HG03521 (cell line): Measurements from ENCODE around the gene ZNF574.
"Not testable (repeated sequence)": the region's sequence is repeated elsewhere in the genome, so short reads cannot be mapped to it uniquely, and the experiment has no call there.

Experiments
- ATAC-seq: cut with Tn5 transposase; IDR thresholded peaks from one replicate; pipeline ENCODE4 v1.9.1; 2021; ENCODE audit warnings: mild to moderate bottlenecking, moderate library complexity; ENCODE audit not compliant: unreplicated experiment

The ZNF574 gene

DNA sequence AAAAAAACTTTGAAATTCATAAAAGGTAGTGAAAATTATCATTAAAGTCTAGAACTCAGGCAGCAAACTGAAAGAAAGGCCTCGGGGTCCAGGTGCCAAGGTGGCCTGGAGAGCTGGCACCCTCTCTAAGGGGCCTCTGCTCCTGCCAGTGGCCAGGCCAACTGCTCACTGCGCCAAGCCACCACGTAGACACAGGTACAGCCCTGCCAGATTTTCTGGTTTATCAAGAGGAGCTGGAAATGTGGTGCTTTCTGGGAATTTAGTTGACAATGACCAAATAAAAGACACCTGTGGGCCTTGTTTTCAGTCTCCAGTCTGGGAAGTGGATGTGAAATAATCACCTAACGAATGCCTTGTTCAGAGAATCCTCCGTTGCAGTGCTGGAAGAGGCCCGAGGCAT is 22.8 kb downstream of the ZNF574 start:
- ATAC-seq, result no peak

DNA sequence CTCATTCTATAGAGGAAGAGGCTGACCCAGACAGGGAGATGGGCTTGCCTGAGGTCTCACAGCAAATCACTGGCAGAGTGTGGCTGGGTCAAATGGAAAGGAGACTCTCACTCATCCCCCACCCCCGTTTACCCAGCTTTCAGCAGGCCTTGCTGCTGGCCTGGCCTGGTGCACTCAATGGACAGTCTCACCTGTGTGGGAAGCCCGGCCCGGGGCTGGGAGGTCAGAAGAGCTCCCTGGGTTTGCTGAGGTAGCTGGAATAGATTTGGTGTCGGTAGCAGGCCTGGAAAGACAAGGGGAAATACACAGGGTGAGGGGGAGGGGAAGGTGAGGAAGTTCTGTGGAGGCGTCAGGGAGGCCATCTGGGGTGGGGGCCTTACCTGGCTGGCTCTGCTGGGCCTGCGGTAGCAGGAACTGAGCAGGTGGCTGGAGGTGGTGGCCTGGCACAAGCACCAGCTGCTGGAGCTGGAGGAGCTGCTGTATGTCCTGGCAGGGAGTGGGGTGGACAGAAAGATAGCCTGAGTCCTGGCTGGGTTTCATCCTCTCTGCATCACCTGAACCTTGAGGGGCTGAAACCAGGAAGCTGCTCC is 23.5 kb downstream of the ZNF574 start:
- no peak for ATAC-seq

DNA sequence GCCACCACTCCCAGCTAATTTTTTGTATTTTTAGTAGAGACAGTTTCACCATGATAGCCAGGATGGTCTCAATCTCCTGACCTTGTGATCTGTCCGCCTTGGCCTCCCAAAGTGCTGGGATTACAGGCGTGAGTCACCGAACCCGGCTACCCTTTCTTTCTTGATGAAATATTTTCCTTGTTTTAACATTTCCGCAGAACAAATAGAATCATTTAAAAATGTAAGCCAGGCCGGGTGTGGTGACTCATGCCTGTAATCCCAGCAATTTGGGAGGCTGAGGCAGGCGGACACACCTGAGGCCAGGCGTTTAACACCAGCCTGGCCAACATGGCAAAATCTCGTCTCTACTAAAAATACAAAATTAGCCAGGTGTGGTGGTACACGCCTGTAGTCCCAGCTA is 24.3 kb downstream of the ZNF574 start:
- ATAC-seq, result not testable (repeated sequence)

DNA sequence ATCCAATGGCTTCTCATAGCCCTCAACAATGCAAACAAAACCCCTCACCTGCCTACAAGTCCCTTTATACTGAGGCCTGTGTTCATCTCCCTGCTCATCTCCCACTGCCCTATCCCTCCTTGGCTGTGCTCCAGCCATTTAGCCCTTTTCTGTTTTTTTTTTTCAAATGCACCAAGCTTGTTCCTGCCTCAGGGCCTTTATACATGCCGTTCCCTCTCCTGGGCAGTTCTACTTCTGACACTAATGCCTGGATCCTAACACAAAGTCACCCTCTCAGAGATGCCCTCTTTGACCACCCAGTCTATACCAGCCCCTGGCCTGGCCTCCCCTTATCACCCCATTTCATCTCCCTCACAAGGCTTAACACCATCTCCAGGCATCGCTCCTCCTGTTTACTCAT is 26.9 kb downstream of the ZNF574 start:
- ATAC-seq, result no peak

DNA sequence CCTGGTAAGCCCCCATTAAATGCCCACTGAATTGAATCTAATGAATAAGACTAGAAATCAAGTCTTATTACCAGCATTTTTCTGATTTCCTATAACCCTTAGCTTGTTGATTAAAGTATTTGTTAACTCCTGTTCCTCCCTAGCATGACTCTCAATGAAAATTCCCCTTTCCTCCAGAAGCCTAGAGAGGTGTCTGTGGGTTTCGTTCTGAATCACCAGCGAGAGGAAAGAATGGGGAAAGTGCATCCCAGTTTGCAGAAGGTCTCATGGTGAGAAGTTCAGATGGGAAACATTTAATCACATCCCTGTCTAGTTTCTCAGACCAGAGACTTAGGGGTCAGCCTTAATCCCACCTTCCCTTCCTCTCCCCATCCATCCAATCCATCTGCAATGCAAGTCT is 29.4 kb downstream of the ZNF574 start:
- ATAC-seq, result no peak

GRCh38 chr19:42108527-42109389 is 32.8 kb downstream of the ZNF574 start:
- peak; percentile 85 for ATAC-seq

- ATAC-seq, result no peak
These were observed 33.9 kb downstream of the ZNF574 start for GRCh38 chr19:42109896-42110295.

DNA sequence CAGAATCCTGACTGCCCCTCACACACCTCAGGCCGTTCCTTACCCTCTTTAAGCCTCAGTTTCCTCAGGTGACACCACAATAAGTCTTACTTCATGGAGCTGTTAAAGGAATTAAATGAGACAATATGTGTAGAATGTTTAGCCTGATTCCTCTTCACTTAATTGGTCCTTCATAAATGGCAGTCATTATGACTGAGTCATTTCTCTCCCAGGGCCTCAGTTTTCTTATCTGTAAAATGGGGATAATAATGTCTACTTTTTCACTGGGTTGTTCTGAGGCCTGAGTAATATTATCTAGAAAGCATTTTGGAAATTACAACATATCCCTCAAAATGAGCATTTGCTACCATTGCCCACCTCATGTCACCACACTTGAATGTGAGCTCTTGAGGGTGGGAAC is 34.7 kb downstream of the ZNF574 start:
- no peak for ATAC-seq

GRCh38 chr19:42111384-42111783 is 35.4 kb downstream of the ZNF574 start:
- no peak for ATAC-seq

DNA sequence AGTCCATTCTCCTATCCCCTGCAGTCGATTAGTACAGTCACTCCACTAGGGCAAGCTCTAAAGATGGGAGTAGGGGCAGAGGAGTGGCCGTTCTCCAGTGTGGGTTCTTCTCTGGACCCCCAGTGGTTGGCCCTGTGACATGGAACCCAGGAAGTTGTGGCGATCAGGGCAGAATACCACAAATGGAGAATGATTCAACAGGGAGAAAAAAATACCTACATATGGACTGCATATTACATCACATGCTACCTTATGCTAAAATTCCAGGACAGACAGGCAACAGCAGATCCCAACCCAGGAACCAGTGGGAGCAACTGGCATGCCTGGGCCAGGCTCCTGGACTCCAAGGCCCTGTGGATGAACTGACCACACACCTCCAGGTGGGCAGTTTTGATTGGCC is 35.8 kb downstream of the ZNF574 start:
- no peak for ATAC-seq

DNA sequence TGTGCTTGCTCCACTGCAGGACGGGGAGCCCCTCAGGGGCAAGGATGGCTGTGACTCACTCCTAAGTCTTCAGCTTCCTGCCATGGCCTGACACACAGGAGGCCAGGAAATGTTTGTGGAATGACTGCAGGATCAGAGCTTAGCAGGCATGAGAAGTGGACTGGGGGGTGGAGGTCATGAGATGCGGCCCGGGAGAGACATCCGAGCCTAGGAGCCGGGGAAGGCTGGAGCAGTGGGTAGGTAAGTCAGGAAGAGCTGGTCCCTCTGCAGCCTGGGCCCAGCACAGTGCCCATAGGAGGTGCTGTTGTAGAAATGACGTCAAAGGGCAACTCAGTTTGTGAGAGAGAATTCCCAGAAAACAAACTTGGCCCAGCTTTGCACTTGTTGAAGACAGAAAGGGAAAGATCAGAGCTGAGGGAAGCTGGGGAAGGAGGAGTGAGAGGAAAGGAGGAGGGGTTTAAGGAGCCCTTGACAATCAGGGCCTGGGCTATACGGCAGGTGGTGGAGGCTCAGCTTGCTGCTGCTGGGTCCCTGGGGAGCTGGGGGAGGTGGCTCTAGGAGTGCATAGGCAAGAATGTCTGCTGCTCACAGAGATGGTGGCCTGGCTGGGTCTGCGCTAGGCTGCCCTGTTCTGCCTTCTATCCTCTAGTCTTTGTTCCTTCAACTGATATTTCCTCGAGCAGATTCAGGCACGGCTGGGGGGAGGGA is 37.8 kb downstream of the ZNF574 start:
- ATAC-seq, result peak; percentile 29

DNA sequence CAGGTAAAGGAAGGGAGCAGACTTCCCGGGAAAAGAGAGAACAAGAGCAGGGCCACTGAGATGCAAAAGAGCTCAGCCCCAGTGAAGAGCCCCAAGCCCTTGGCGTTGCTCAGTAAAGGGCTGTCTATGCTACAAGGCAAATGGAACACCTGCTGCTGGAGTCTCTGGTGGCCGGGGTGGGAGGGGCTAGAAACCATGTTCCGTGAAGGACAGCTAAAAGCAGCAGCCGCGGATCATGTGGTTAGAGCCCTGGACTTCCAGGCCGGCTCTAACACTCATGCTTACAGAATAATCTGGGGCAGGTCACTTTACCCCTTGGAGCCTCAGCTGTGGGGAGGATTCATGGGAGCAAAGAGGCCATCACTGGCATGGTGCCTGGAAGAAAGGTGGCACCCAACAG is 38.4 kb downstream of the ZNF574 start:
- peak; percentile 51 for ATAC-seq

- ATAC-seq, result no peak
These were observed 39.3 kb downstream of the ZNF574 start for GRCh38 chr19:42115219-42115618.

- ATAC-seq, result no peak
These were observed 39.7 kb downstream of the ZNF574 start for GRCh38 chr19:42115705-42116104.

DNA sequence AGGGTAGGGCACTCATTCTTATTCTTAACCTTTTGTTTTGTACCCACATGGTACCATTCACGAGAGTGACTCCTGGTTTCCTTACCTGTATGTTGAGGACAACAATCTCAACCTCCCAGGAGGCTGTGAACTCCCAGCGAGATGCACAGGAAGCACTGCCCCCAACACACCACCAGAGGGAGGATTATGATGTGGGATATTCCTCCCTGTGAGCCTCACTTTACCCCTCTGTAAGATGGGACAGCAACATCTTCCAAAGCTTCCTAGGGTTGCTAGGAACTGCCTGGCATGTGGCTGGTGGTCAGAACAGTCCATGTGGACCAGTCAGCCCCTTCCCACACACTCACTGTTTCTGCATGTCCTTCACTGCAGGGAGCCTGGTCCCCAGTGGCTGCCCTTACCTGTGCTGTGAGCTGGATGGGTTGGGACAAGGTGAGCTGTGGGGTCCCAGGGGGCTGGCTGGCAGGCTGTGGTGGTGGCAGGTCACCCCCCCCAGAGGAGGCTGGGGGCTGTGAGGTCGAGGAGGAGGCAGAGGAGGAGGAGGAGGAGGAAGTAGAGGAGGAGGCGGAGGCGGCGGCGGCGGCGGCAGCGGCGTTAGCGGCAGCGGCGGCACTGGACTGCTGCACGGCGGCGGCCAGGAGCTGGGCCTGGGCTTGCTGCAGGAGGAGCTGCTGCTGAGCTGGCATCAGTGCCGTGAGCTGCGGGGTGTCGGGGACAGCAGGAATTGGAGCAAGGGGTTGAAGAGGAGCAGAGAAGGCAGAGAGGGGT is 40.5 kb downstream of the ZNF574 start:
- ATAC-seq, result no peak

DNA sequence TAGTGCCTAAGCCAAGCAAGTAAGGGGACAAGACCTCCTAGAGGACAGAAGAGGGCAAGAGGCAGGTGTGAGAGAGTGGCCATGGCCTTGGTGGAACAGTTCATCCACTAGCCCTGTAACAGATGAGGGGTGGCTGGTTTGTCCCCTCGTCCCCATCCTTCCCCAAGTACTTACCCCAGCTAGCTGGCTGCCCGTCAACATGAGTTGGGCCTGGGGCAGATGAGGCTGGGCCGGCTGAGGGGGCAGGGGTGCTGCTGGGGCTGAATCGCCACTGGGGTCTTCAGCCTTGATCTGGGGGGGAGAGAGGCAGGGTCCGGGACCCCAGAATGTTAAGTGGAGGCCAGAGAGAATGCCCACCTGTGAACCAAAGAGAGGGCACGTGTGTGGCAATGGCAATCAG is 41.1 kb downstream of the ZNF574 start:
- no peak for ATAC-seq

DNA sequence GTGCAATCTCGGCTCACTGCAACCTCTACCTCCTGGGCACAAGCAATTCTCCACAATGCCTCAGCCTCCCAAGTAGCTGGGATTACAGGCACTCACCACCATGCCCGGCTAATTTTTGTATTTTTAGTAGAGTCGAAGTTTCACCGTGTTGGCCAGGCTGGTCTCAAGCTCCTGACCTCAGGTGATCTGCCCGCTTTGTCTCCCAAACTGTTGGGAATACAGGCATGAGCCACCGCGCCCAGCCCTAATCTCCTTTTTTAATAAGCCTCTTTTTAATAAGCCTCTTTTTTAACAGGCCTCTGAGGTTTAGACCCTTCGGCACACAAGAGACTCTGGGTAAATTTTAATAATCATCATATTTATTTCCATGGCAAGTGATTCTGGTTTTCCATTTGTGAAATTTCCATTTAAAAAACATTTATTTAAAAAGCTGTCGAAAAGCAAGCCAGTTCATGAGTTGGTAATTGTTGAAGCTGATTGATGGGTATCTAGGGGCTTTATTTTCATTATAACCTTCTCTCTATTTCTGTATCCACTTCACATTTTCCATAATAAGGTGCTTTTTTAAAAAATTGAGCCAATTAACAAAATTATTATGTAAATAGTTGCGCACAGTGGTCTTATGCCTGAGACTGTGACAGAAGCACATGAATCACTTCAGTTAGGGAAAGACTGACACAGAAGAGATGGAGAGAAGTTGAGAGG is 44.5 kb downstream of the ZNF574 start:
- ATAC-seq, result no peak

DNA sequence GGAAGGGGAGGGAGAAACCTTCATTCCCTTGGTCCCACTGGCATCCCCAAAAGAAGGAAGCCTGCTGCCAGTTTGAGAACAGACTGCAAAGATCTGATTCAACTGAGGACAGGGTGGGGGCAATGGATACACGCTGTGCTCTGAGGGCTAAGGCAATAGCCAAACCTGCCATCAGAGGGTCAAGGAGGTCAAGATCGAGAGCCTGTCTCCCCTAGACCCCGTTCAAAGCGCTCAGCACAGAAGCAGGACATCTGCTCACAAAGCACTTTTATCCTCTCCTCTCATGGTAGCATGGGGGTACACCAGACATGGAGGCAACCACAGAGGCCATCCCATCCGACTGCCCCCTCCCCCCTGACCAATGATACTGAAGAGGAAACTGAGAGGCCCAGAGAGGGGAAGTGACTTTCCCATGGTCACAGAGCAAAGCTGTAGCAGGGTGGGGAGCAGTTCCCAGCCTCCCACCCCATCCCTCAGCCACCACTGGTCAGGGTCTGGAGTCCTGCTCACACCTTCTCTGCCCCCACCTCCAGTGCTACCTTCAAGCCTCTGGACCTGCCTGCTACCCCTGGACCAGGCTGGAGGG is 45.2 kb downstream of the ZNF574 start:
- no peak for ATAC-seq

- ATAC-seq, result no peak
These were observed 45.7 kb downstream of the ZNF574 start for GRCh38 chr19:42121656-42122069.
